PFSK-1 (cell line): ENCODE data around the gene TSPAN18.

Source experiments
- FOXP2 ChIP-seq: optimal IDR thresholded peaks from 2 replicates; pipeline ENCODE3; 2011; ENCODE audit warnings: borderline replicate concordance, control low read depth, inconsistent platforms; ENCODE audit not compliant: insufficient read depth; ENCODE audit errors: extremely low read length, extremely low read depth
- POLR2AphosphoS5 ChIP-seq: IDR thresholded peaks from 2 replicates; pipeline ENCODE4 v1.6.1; 2012; ENCODE audit warnings: low read depth, mild to moderate bottlenecking, control low read depth, low read length, moderate library complexity
- SIN3A ChIP-seq: IDR thresholded peaks from 2 replicates; pipeline ENCODE4 v1.6.1; 2012; ENCODE audit warnings: mild to moderate bottlenecking, low read length, moderate library complexity, borderline replicate concordance; ENCODE audit not compliant: insufficient read depth
- TAF1 ChIP-seq: IDR thresholded peaks from 2 replicates; pipeline ENCODE4 v1.6.1; 2012; ENCODE audit warnings: low read length, control low read depth, borderline replicate concordance; ENCODE audit not compliant: insufficient read depth
- TF ChIP-seq, protein P1 (sequence below), 2 experiments: IDR thresholded peaks; 2 replicates each; pipeline versions ENCODE4 v1.6.1 to v1.8.0; 2011 to 2012; ENCODE audit warnings: low read depth in 2 of 2, low read length in 2 of 2, control low read depth in 1 of 2, inconsistent platforms in 1 of 2, mild to moderate bottlenecking in 1 of 2, moderate library complexity in 1 of 2; ENCODE audit not compliant: insufficient read depth in 1 of 2

TSPAN18 gene

GRCh38 chr11:44815917-44816456 lies 89.2 kb downstream of the TSPAN18 start:
- TF ChIP-seq, protein P1, sequence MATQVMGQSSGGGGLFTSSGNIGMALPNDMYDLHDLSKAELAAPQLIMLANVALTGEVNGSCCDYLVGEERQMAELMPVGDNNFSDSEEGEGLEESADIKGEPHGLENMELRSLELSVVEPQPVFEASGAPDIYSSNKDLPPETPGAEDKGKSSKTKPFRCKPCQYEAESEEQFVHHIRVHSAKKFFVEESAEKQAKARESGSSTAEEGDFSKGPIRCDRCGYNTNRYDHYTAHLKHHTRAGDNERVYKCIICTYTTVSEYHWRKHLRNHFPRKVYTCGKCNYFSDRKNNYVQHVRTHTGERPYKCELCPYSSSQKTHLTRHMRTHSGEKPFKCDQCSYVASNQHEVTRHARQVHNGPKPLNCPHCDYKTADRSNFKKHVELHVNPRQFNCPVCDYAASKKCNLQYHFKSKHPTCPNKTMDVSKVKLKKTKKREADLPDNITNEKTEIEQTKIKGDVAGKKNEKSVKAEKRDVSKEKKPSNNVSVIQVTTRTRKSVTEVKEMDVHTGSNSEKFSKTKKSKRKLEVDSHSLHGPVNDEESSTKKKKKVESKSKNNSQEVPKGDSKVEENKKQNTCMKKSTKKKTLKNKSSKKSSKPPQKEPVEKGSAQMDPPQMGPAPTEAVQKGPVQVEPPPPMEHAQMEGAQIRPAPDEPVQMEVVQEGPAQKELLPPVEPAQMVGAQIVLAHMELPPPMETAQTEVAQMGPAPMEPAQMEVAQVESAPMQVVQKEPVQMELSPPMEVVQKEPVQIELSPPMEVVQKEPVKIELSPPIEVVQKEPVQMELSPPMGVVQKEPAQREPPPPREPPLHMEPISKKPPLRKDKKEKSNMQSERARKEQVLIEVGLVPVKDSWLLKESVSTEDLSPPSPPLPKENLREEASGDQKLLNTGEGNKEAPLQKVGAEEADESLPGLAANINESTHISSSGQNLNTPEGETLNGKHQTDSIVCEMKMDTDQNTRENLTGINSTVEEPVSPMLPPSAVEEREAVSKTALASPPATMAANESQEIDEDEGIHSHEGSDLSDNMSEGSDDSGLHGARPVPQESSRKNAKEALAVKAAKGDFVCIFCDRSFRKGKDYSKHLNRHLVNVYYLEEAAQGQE (IDR thresholded peaks at IDR 0.05; ENCODE audit: insufficient read depth in 1 of 2, low read depth in 2 of 2, low read length in 2 of 2) = no peak
- TF ChIP-seq TAF1 = no peak
- no peak for TF ChIP-seq FOXP2
- no peak for TF ChIP-seq POLR2AphosphoS5
- no peak for TF ChIP-seq SIN3A

- TF ChIP-seq, protein P1 (IDR thresholded peaks at IDR 0.05; ENCODE audit: insufficient read depth in 1 of 2, low read depth in 2 of 2, low read length in 2 of 2) = no peak
- TF ChIP-seq SIN3A (no peak), FOXP2 (no peak), POLR2AphosphoS5 (no peak), TAF1 (no peak)
Observed at GRCh38 chr11:44816761-44817160, 90.0 kb downstream of the TSPAN18 start.

DNA sequence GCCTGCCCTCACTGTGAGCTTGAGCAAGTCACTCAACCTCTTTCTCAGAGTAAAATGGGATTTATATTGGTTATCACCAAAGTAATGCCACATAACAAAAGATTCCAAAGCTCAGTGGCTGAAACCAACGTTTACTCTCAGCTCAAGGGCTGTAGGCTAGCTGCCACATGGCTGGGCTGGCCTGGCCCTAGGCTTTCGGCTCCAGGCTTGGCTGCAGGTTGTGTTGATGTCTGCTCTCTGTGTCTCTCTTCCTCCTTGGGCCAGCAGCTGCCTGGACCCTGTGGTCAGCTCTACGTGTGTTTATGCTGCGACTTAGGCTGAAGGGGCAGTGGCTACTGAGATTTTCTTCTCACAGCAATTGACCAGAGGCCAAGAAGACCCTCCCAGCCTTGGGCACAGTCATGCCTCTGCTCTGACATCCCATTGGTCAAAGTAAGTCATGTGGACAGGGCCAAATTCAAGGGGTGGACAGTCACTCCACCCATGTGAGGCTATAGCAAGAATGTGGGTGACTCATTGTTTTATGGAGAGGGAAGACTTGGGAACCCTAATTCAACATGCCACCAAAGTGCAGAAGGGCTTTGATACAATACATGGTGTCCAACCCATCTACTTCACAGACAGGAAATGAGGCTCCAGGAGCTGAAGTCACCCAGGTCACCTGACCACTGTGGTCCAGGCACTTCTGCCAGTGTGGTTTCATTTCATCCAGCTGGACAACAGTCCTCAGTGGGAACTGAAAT lies 90.6 kb downstream of the TSPAN18 start:
- TF ChIP-seq TAF1 (no peak), FOXP2 (no peak), POLR2AphosphoS5 (no peak), SIN3A (no peak)
- TF ChIP-seq, protein P1 (IDR thresholded peaks at IDR 0.05; ENCODE audit: insufficient read depth in 1 of 2, low read depth in 2 of 2, low read length in 2 of 2) = no peak

DNA sequence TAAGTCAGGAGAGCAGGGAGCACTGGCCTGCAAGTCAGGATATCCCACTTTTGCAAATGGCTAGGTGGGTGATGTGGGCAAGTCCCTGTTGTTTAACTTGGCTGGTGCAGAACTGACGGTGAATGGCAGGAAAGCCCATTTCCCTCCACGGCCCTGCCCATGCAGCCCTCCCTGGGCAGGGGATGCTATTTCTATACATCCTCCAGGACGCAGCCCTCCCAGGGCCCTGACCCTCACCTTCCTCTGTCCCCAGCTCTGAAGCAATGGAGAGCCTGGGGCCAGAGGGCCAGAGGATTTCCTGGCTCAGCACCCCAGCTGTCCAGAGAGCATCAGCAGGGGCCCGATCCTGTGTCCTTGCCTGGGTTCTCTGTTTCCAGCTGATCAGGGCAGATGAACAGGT lies 91.3 kb downstream of the TSPAN18 start:
- TF ChIP-seq TAF1 (no peak), SIN3A (no peak), FOXP2 (no peak), POLR2AphosphoS5 (no peak)
- TF ChIP-seq, protein P1 (IDR thresholded peaks at IDR 0.05; ENCODE audit: insufficient read depth in 1 of 2, low read depth in 2 of 2, low read length in 2 of 2) = no peak
